ENCODE measurements around the gene GABRB1. TPM values are rescaled to one million over a fixed set of nuclear protein-coding genes. Genes with fewer than 3 reads are reported as not detected.

The GABRB1 gene
- total and polyA plus RNA-seq, 2 donors (not counting 1 experiment from before 2014, with no cell fraction given) = not detected

- CTCF ChIA-PET = no interaction called here
- no peak for ATAC-seq (ENCODE audit: low read depth)
- Mint-ChIP-seq H3K4me3 (no peak overlapping the region), H3K4me1 (no peaks in the 10 kb centered on the region), H3K27ac (no peak overlapping the region), H3K27me3 (no peaks in the 10 kb centered on the region), H3K9me3 (ENCODE audit: insufficient read depth) (peaks cover 2% of the 10 kb centered on the region)
- no peaks in the 10 kb centered on the region for H3K79me2 ChIP-seq (ENCODE audit: control insufficient read depth, insufficient read depth, low read length)
- H3K4me1 ChIP-seq (ENCODE audit: control insufficient read depth in 2 of 2, insufficient read depth in 2 of 2, low read length in 2 of 2) = no peaks in the 10 kb centered on the region
- no peaks in the 10 kb centered on the region for H4K20me1 ChIP-seq (ENCODE audit: control insufficient read depth, insufficient read depth, low read length, poor library complexity, severe bottlenecking)
- intact Hi-C loops (cut with micrococcal nuclease) = no loop called here
- no peak overlapping the region for H3K4me3 ChIP-seq (ENCODE audit: control extremely low read depth in 1 of 5, extremely low read depth in 1 of 5, insufficient read depth in 1 of 5, low read depth in 2 of 5, low read length in 4 of 5)
- no peak for TF ChIP-seq CTCF (IDR thresholded peaks at IDR 0.05)
- TF ChIP-seq EZH2 (IDR thresholded peaks at IDR 0.05; ENCODE audit: borderline replicate concordance, insufficient read depth, low read depth, low read length, poor library complexity, severe bottlenecking) = no peak
- no peak for DNase-seq
- no peak overlapping the region for H3K27ac ChIP-seq (ENCODE audit: low read length in 2 of 2)
- POLR2A ChIA-PET = no interaction called here
- WGBS (ENCODE audit: insufficient coverage) = no CpG with 5 or more reads among the region's 1 CpG
- H2AFZ ChIP-seq (ENCODE audit: insufficient read depth, low read depth, low read length, poor library complexity, severe bottlenecking) = no peak overlapping the region
- no peaks in the 10 kb centered on the region for H3K27me3 ChIP-seq (replicated peaks in 1 of 4; ENCODE audit: control extremely low read depth in 1 of 4, control insufficient read depth in 3 of 4, insufficient read depth in 4 of 4, low read length in 3 of 4)
- H3K9ac ChIP-seq (ENCODE audit: low read length) = no peak overlapping the region
- H3K9me3 ChIP-seq (ENCODE audit: control extremely low read depth in 1 of 3, control insufficient read depth in 2 of 3, insufficient read depth in 1 of 3, low read length in 2 of 3) = no peaks in the 10 kb centered on the region
- no peaks in the 10 kb centered on the region for H3K36me3 ChIP-seq (replicated peaks in 1 of 2; ENCODE audit: control extremely low read depth in 1 of 2, control insufficient read depth in 1 of 2, extremely low read depth in 1 of 2, insufficient read depth in 2 of 2, low read length in 1 of 2)
- H3K4me2 ChIP-seq (replicated peaks; ENCODE audit: low read depth, low read length, poor library complexity, severe bottlenecking) = no peak overlapping the region
These were observed 207.3 kb downstream of the GABRB1 start for GRCh38 chr4:47238667-47239066.

- Mint-ChIP-seq H3K27ac (no peak overlapping the region), H3K9me3 (ENCODE audit: insufficient read depth) (peaks cover 2% of the 10 kb centered on the region), H3K27me3 (no peaks in the 10 kb centered on the region), H3K4me1 (no peaks in the 10 kb centered on the region), H3K4me3 (no peak overlapping the region)
- ChIA-PET POLR2A (no interaction called here), CTCF (no interaction called here)
- Histone ChIP-seq H2AFZ (ENCODE audit: insufficient read depth, low read depth, low read length, poor library complexity, severe bottlenecking) (no peak overlapping the region), H3K36me3 (replicated peaks in 1 of 2; ENCODE audit: control extremely low read depth in 1 of 2, control insufficient read depth in 1 of 2, extremely low read depth in 1 of 2, insufficient read depth in 2 of 2, low read length in 1 of 2) (no peaks in the 10 kb centered on the region), H3K4me3 (ENCODE audit: control extremely low read depth in 1 of 5, extremely low read depth in 1 of 5, insufficient read depth in 1 of 5, low read depth in 2 of 5, low read length in 4 of 5) (no peak overlapping the region), H3K9me3 (ENCODE audit: control extremely low read depth in 1 of 3, control insufficient read depth in 2 of 3, insufficient read depth in 1 of 3, low read length in 2 of 3) (no peaks in the 10 kb centered on the region), H3K4me2 (replicated peaks; ENCODE audit: low read depth, low read length, poor library complexity, severe bottlenecking) (no peak overlapping the region), H3K27me3 (replicated peaks in 1 of 4; ENCODE audit: control extremely low read depth in 1 of 4, control insufficient read depth in 3 of 4, insufficient read depth in 4 of 4, low read length in 3 of 4) (no peaks in the 10 kb centered on the region), H4K20me1 (ENCODE audit: control insufficient read depth, insufficient read depth, low read length, poor library complexity, severe bottlenecking) (no peaks in the 10 kb centered on the region), H3K9ac (ENCODE audit: low read length) (no peak overlapping the region), H3K79me2 (ENCODE audit: control insufficient read depth, insufficient read depth, low read length) (no peaks in the 10 kb centered on the region), H3K4me1 (ENCODE audit: control insufficient read depth in 2 of 2, insufficient read depth in 2 of 2, low read length in 2 of 2) (no peaks in the 10 kb centered on the region), H3K27ac (ENCODE audit: low read length in 2 of 2) (no peak overlapping the region)
- intact Hi-C loops (cut with micrococcal nuclease) = no loop called here
- DNase-seq = no peak
- TF ChIP-seq EZH2 (IDR thresholded peaks at IDR 0.05; ENCODE audit: borderline replicate concordance, insufficient read depth, low read depth, low read length, poor library complexity, severe bottlenecking) (no peak), CTCF (IDR thresholded peaks at IDR 0.05) (no peak)
- ATAC-seq (ENCODE audit: low read depth) = no peak
- WGBS (ENCODE audit: insufficient coverage) = 50% methylated on average over 2 of the region's 4 CpGs
These were observed 208.3 kb downstream of the GABRB1 start for GRCh38 chr4:47239649-47240048.

Measured in B cell (primary cell).